SK-N-SH (cell line): ENCODE data around the gene FADS1.

ENCODE experiments used
- RAD21 ChIP-seq: IDR thresholded peaks from 2 replicates; pipeline ENCODE4 v1.6.1; 2012; ENCODE audit warnings: mild to moderate bottlenecking, low read length
- YY1 ChIP-seq: IDR thresholded peaks from 2 replicates; pipeline ENCODE4 v1.4.0; 2012; ENCODE audit warnings: low read depth, mild to moderate bottlenecking

DNA sequence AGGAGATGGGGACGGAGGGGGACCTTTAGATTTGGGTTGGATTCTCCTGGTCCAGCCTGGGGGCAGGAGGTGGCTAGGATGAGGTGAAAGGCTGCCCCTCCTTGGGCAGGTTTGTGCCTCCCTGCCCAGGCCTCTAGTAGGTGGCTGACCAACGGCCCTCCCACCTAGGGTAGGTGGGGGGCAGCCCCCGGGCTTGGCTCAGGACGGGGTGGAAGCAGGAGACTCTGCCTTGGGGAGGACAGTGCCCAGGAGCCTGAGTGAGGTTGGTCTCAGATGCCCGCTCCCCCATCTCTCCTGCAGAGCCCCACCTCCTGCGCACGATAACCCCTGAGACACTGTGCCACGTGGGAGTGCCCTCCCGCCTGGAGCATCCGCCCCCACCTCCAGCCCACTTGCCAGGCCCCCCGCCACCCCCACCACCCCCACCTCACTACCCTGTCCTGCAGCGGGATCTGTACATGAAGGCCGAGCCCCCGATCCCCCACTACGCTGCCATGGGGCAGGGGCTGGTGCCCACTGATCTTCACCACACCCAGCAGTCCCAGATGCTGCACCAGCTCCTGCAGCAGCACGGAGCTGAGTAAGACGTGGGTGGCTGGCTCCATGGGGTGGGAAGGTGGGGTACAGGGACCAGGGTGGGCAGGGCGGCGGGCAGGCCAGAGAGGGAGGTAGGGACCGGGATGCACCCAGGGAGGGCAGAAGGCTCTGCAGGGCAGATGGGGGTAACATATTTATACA is 46.7 kb downstream of the FADS1 start:
- TF ChIP-seq YY1 (no peak), RAD21 (no peak)
